Neural cell (in vitro differentiated cells): ENCODE data around the gene LARGE1. TPM values are rescaled to one million over a fixed set of nuclear protein-coding genes. Genes with fewer than 3 reads are reported as not detected.

Source experiments
- H2AFZ ChIP-seq: fragments of 200-600, 300-800 bp; sonication (generic), shearing (Covaris generic); 2 replicates; pipeline ENCODE4 v1.6.0; 2014; ENCODE audit warnings: low read depth, mild to moderate bottlenecking, antibody characterized with exemption, low read length, moderate library complexity
- H3F3A ChIP-seq: fragments of 200-600 bp; shearing (Covaris generic); 2 replicates; pipeline ENCODE4 v1.6.1; 2016; ENCODE audit warnings: mild to moderate bottlenecking, moderate library complexity, mixed read lengths, antibody characterized with exemption, low read length; ENCODE audit not compliant: insufficient read depth, poor library complexity, severe bottlenecking
- H3K27ac ChIP-seq: fragments of 200-600, 300-800 bp; sonication (generic), shearing (Covaris generic); 2 replicates; pipeline ENCODE4 v1.5.1; 2014; ENCODE audit warnings: mild to moderate bottlenecking, low read length, moderate library complexity
- H3K27me3 ChIP-seq: fragments of 300-800, 200-600 bp; sonication (generic), shearing (Covaris generic); 2 replicates; pipeline ENCODE4 v1.6.0; 2014; ENCODE audit warnings: mild to moderate bottlenecking, low read depth, low read length, moderate library complexity; ENCODE audit not compliant: insufficient read depth
- H3K36me3 ChIP-seq: fragments of 300-800, 200-600 bp; sonication (generic), shearing (Covaris generic); 2 replicates; pipeline ENCODE4 v1.5.1; 2014; ENCODE audit warnings: mild to moderate bottlenecking, antibody characterized with exemption, low read length, moderate library complexity; ENCODE audit not compliant: insufficient read depth
- H3K4me2 ChIP-seq: fragments of 300-800, 200-600 bp; sonication (generic), shearing (Covaris generic); 2 replicates; pipeline ENCODE4 v1.6.0; 2014; ENCODE audit warnings: mild to moderate bottlenecking, low read length
- H3K4me3 ChIP-seq: fragments of 300-800, 200-600 bp; sonication (generic), shearing (Covaris generic); 2 replicates; pipeline ENCODE4 v1.5.1; 2014; ENCODE audit warnings: mild to moderate bottlenecking, low read length, moderate library complexity
- H3K79me2 ChIP-seq: fragments of 200-600 bp; shearing (Covaris generic); replicated peaks from 2 replicates; pipeline ENCODE4 v1.6.0; 2014; ENCODE audit warnings: mild to moderate bottlenecking, low read length, moderate library complexity; ENCODE audit not compliant: insufficient read depth
- H3K9ac ChIP-seq: fragments of 300-800, 200-600 bp; sonication (generic), shearing (Covaris generic); 2 replicates; pipeline ENCODE4 v1.6.1; 2016; ENCODE audit warnings: mild to moderate bottlenecking, low read length, mixed read lengths
- H3K9me2 ChIP-seq: fragments of 200-600 bp; shearing (Covaris generic); 2 replicates; pipeline ENCODE4 v1.6.1; 2016; ENCODE audit warnings: mild to moderate bottlenecking, low read length, mixed read lengths; ENCODE audit not compliant: insufficient read depth
- H3K9me3 ChIP-seq: fragments of 200-600, 300-800 bp; sonication (generic), shearing (Covaris generic); 2 replicates; pipeline ENCODE4 v1.6.1; 2016; ENCODE audit warnings: mild to moderate bottlenecking, mixed run types, low read length, moderate library complexity, mixed read lengths
- H4K20me1 ChIP-seq: fragments of 200-600 bp; shearing (Covaris generic); 2 replicates; pipeline ENCODE4 v1.6.1; 2016; ENCODE audit warnings: mild to moderate bottlenecking, mixed run types; ENCODE audit not compliant: insufficient read depth
- CTCF ChIP-seq: fragments of 450-650 bp; IDR thresholded peaks from 2 replicates; pipeline ENCODE4 v1.5.1; 2014; ENCODE audit warnings: antibody characterized with exemption, mild to moderate bottlenecking, moderate library complexity; ENCODE audit not compliant: poor library complexity, severe bottlenecking
- EP300 ChIP-seq: fragments of 450-650 bp; conservative IDR thresholded peaks from 2 replicates; pipeline ENCODE4 v1.6.1; 2014; ENCODE audit warnings: antibody characterized with exemption, mild to moderate bottlenecking, moderate library complexity; ENCODE audit not compliant: poor library complexity, severe bottlenecking
- EZH2 ChIP-seq: fragments of 200-600, 300-800 bp; shearing (Covaris generic), sonication (generic); IDR thresholded peaks from 2 replicates; pipeline ENCODE4 v1.6.1; 2014; ENCODE audit warnings: antibody characterized with exemption, low read length, borderline replicate concordance, mild to moderate bottlenecking; ENCODE audit not compliant: insufficient read depth, poor library complexity, severe bottlenecking
- MXI1 ChIP-seq: fragments of 450-650 bp; conservative IDR thresholded peaks from 2 replicates; pipeline ENCODE4 v1.6.1; 2014; ENCODE audit warnings: antibody characterized with exemption, mild to moderate bottlenecking; ENCODE audit not compliant: poor library complexity, severe bottlenecking
- POLR2AphosphoS5 ChIP-seq: IDR thresholded peaks from 2 replicates; pipeline ENCODE4 v1.6.1; 2012
- RAD21 ChIP-seq: fragments of 450-650 bp; conservative IDR thresholded peaks from 2 replicates; pipeline ENCODE4 v1.6.1; 2014; ENCODE audit warnings: antibody characterized with exemption, mild to moderate bottlenecking, moderate library complexity
- REST ChIP-seq: IDR thresholded peaks from 2 replicates; pipeline ENCODE4 v1.6.1; 2012; ENCODE audit warnings: borderline replicate concordance
- SMC3 ChIP-seq: fragments of 450-650 bp; conservative IDR thresholded peaks from 2 replicates; pipeline ENCODE4 v1.6.1; 2014; ENCODE audit warnings: antibody characterized with exemption, mild to moderate bottlenecking, moderate library complexity; ENCODE audit not compliant: poor library complexity
- TAF1 ChIP-seq: IDR thresholded peaks from 2 replicates; pipeline ENCODE4 v1.6.1; 2012; ENCODE audit warnings: low read depth
- polyA plus RNA-seq: library from polyadenylated mRNA; depleted of rRNA; stranded (reverse); fragments of >200 nt; gene quantifications from 2 replicates; pipeline ENCODE4 v1.2.3, GENCODE V29; 2014

LARGE1 gene
- polyA plus RNA-seq, 1 donor from 2014 or later: 27.5 TPM

DNA sequence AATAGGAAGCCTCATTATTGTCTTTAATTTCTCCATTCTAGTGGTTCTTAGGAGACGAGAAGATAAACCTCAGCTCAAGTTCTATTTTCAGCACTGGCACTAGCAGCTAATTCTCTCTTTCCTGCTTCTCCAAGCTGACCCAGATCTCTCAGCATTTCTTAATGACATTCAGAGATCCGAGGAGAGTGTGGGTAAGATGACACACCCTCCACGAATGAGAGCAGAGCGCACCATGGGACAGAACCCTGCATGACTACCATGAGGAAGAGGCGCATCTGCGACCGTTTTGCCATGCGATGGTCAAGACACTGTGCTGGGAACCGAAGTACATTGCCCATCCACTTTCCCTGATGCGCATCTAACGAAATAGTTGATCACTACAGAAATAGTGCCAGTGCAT lies 241.8 kb downstream of the LARGE1 start:
- no peaks in the 10 kb centered on the region for H3K9me3 ChIP-seq
- H3F3A ChIP-seq: no peaks in the 10 kb centered on the region
- H3K27me3 ChIP-seq: no peaks in the 10 kb centered on the region
- no peak overlapping the region for H3K27ac ChIP-seq
- no peak overlapping the region for H3K4me3 ChIP-seq
- no peaks in the 10 kb centered on the region for H3K9me2 ChIP-seq
- H3K36me3 ChIP-seq: no peaks in the 10 kb centered on the region
- H3K9ac ChIP-seq: no peak overlapping the region
- TF ChIP-seq SMC3 (no peak), MXI1 (no peak), CTCF (no peak), POLR2AphosphoS5 (no peak), REST (no peak), RAD21 (no peak), EP300 (no peak), TAF1 (no peak), EZH2 (no peak)
- H3K79me2 ChIP-seq: peaks cover 6% of the 10 kb centered on the region
- no peak overlapping the region for H2AFZ ChIP-seq
- H4K20me1 ChIP-seq: no peaks in the 10 kb centered on the region
- no peak overlapping the region for H3K4me2 ChIP-seq

GRCh38 chr22:33677536-33677935 lies 242.7 kb downstream of the LARGE1 start:
- Histone ChIP-seq H3K9me3 (no peaks in the 10 kb centered on the region), H3K27me3 (no peaks in the 10 kb centered on the region), H3K9ac (no peak overlapping the region), H4K20me1 (no peaks in the 10 kb centered on the region), H2AFZ (no peak overlapping the region), H3K36me3 (no peaks in the 10 kb centered on the region), H3K27ac (no peak overlapping the region), H3F3A (no peaks in the 10 kb centered on the region), H3K4me2 (no peak overlapping the region), H3K4me3 (no peak overlapping the region), H3K9me2 (no peaks in the 10 kb centered on the region), H3K79me2 (peaks cover 6% of the 10 kb centered on the region)
- TF ChIP-seq EP300: no peak
- TF ChIP-seq RAD21: no peak
- TF ChIP-seq SMC3: no peak
- no peak for TF ChIP-seq REST
- no peak for TF ChIP-seq CTCF
- no peak for TF ChIP-seq POLR2AphosphoS5
